ENCODE measurements around the gene ATOH8. TPM values are rescaled to one million over a fixed set of nuclear protein-coding genes. Genes with fewer than 3 reads are reported as not detected.

ATOH8 gene
- total RNA-seq, 1 donor from 2014 or later = 14.2 TPM

- peak; percentile 39 for DNase-seq (ENCODE audit: low spot score)
Observed at GRCh38 chr2:85754313-85755095, 713 bp downstream of the ATOH8 start.

- no peak for DNase-seq (ENCODE audit: low spot score)
Observed at GRCh38 chr2:85755122-85756027, 1.6 kb downstream of the ATOH8 start.

GRCh38 chr2:85756195-85756594 is 2.4 kb downstream of the ATOH8 start:
- DNase-seq (ENCODE audit: low spot score) = no peak

- no peak for DNase-seq (ENCODE audit: low spot score)
Observed at GRCh38 chr2:85756822-85757435, 3.1 kb downstream of the ATOH8 start.

- no peak for DNase-seq (ENCODE audit: low spot score)
Observed at GRCh38 chr2:85757860-85758259, 4.1 kb downstream of the ATOH8 start.

GRCh38 chr2:85758361-85759256 is 4.8 kb downstream of the ATOH8 start:
- DNase-seq (ENCODE audit: low spot score) = no peak

GRCh38 chr2:85759257-85759613 is 5.4 kb downstream of the ATOH8 start:
- no peak for DNase-seq (ENCODE audit: low spot score)

GRCh38 chr2:85760371-85760770 is 6.6 kb downstream of the ATOH8 start:
- DNase-seq (ENCODE audit: low spot score) = no peak

GRCh38 chr2:85760872-85761271 is 7.1 kb downstream of the ATOH8 start:
- no peak for DNase-seq (ENCODE audit: low spot score)

GRCh38 chr2:85761512-85761944 is 7.7 kb downstream of the ATOH8 start:
- DNase-seq (ENCODE audit: low spot score) = no peak

GRCh38 chr2:85761946-85762345 is 8.2 kb downstream of the ATOH8 start:
- DNase-seq (ENCODE audit: low spot score) = no peak

- no peak for DNase-seq (ENCODE audit: low spot score)
Observed at GRCh38 chr2:85763132-85763531, 9.3 kb downstream of the ATOH8 start.

GRCh38 chr2:85763831-85764230 is 10.0 kb downstream of the ATOH8 start:
- DNase-seq (ENCODE audit: low spot score) = no peak

GRCh38 chr2:85765081-85765731 is 11.4 kb downstream of the ATOH8 start:
- DNase-seq (ENCODE audit: low spot score) = no peak

GRCh38 chr2:85766229-85766628 is 12.4 kb downstream of the ATOH8 start:
- no peak for DNase-seq (ENCODE audit: low spot score)

- no peak for DNase-seq (ENCODE audit: low spot score)
Observed at GRCh38 chr2:85767803-85768665, 14.2 kb downstream of the ATOH8 start.

GRCh38 chr2:85768713-85769112 is 14.9 kb downstream of the ATOH8 start:
- peak; percentile 93 for DNase-seq (ENCODE audit: low spot score)

- no peak for DNase-seq (ENCODE audit: low spot score)
Observed at GRCh38 chr2:85769236-85769982, 15.6 kb downstream of the ATOH8 start.

GRCh38 chr2:85769983-85770362 is 16.2 kb downstream of the ATOH8 start:
- DNase-seq (ENCODE audit: low spot score) = no peak
